Adrenal gland (tissue), 12 donors: ENCODE data around the gene PRDM12. TPM values are rescaled to one million over a fixed set of nuclear protein-coding genes. Genes with fewer than 3 reads are reported as not detected.

ENCODE experiments used
- DNase-seq, 7 donors: peaks; one replicate each; pipeline ENCODE4 v3.0.0-alpha.2; 2019 to 2020
- H3K27ac ChIP-seq, 5 donors: fragments of 200-600 bp; sonication (generic) in 4 of 5; 1 replicate in 3 of 5; 2 replicates in 2 of 5; pipeline versions ENCODE4 v1.5.1 to v1.8.0; 2016 to 2020; ENCODE audit warnings: mild to moderate bottlenecking in 1 of 5
- H3K27me3 ChIP-seq: fragments of 200-600 bp; 2 replicates; pipeline ENCODE4 v1.8.0; 2021
- H3K36me3 ChIP-seq, 2 donors: fragments of 200-600 bp; replicated peaks in 1 of 2; 1 replicate in 1 of 2; 2 replicates in 1 of 2; pipeline versions ENCODE4 v1.5.1 to v1.8.0; 2018 to 2022
- H3K4me1 ChIP-seq, 2 donors: fragments of 200-600 bp; replicated peaks in 1 of 2; 1 replicate in 1 of 2; 2 replicates in 1 of 2; pipeline versions ENCODE4 v1.5.1 to v1.8.0; 2018 to 2021
- H3K4me3 ChIP-seq, 4 donors: fragments of 200-600 bp; sonication (generic) in 3 of 4; one replicate each; pipeline ENCODE4 v1.5.1; 2016 to 2018
- H3K9me3 ChIP-seq, 3 donors: fragments of 200-600 bp; sonication (generic) in 1 of 3; replicated peaks in 1 of 3; 1 replicate in 2 of 3; 2 replicates in 1 of 3; pipeline versions ENCODE4 v1.5.1 to v1.8.0; 2016 to 2021
- CTCF ChIP-seq, 6 experiments: fragments of 450-650 bp in 4 of 6; fragments of 200-600 bp in 2 of 6; sonication (generic) in 1 of 6; IDR thresholded peaks; 1 replicate in 5 of 6; 2 replicates in 1 of 6; pipeline versions ENCODE4 v1.5.1 to v1.8.0; 2016 to 2021; ENCODE audit warnings: antibody characterized with exemption in 6 of 6, mild to moderate bottlenecking in 2 of 6, moderate library complexity in 1 of 6
- POLR2A ChIP-seq, 2 donors: fragments of 450-650 bp; IDR thresholded peaks; one replicate each; pipeline ENCODE4 v1.6.1; 2017; ENCODE audit warnings: antibody characterized with exemption in 2 of 2, mild to moderate bottlenecking in 2 of 2, moderate library complexity in 1 of 2
- WGBS, 4 donors: extraction: QIAGEN DNeasy Blood & Tissue Kit in 2 of 4; methylation state at CpG; one replicate each; pipeline versions ENCODE4 v1.1.5 to v1.1.7; 2013 to 2017; 5-methylcytosine and 5-hydroxymethylcytosine counted together
- intact Hi-C, 2 donors: fragments of 100-400 bp; cut with DNase I; formaldehyde crosslinking; loops; one replicate each; pipeline versions ENCODE4 v1.14.1 to v1.15.0; 2022 to 2023
- polyA plus RNA-seq, 3 donors: library from polyadenylated mRNA; stranded (reverse); fragments of 200-250 nt in 2 of 3; fragments of 350-450 nt in 1 of 3; fragmentation: Illumina TruSeq in 1 of 3; extraction: RNeasy Lipid Tissue Mini Kit (QIAGEN cat#74804) in 1 of 3; gene quantifications; one replicate each; pipeline ENCODE4 v1.2.3, GENCODE V29; 2013 to 2014
- total RNA-seq, 9 donors: library from RNA; depleted of rRNA in 4 of 9; stranded (reverse); fragments of >200 nt in 4 of 9; fragments of 120-200 nt in 1 of 9; fragmentation: NEBNext Ultra II Directional in 1 of 9; extraction: Animal tissue kit (Norgen Biotek cat#: 25700) in 1 of 9; gene quantifications; one replicate each; pipeline versions ENCODE4 v1.1.0 to v1.2.4, GENCODE V29; 2013 to 2023
- donor health status: healthy with polysubstance abuse.
- donor health status: Bipolar disorder and iron deficiency.
- donor health status: DM: yes; HTN: yes; CAD: no.
- donor health status: DM: no; HTN: no; CAD: no.
- donor health status: DM: no; HTN: no; CAD: no.
- donor health status: DM: yes; HTN: yes; CAD: no.

Gene PRDM12
- total and polyA plus RNA-seq, 12 donors, result 0.07 to 0.14 (median 0.08) TPM; not detected in 9

GRCh38 chr9:130659699-130660248 is 4.6 kb upstream of the PRDM12 start:
- peaks cover 20 to 30% of the 10 kb centered on the region in 2 donors for H3K4me1 ChIP-seq

DNA sequence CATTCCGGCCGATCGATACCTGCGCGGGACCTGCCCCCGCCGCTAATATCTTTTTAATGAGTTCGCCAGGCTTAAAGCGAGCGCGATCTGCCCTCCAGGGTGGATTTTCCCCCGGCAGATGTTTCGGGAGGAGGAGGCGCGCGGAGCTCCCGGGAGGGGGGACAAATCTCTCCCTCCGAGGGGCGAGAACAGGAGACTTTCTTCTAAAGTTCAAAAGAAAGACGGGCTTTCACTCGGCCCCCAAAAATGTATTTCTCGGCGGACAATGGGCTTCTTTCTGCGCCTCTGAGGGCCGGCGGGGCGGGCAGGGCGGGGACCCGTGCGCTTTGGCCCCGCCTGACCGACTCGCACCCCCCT is 4.1 kb upstream of the PRDM12 start:
- Histone ChIP-seq H3K36me3 (no peaks in the 10 kb centered on the region), H3K9me3 (no peaks in the 10 kb centered on the region), H3K27me3 (peaks cover 91% of the 10 kb centered on the region), H3K4me3 (peak overlapping the region in 1 of 4 donors; percentile 46), H3K4me1 (peaks cover 22 to 30% of the 10 kb centered on the region in 2 donors), H3K27ac (no peak overlapping the region)
- 0 to 3% (median 2%) methylated on average over 6 to 33 of the region's 33 CpGs for WGBS, 4 donors
- intact Hi-C loops, result no loop called here
- no peak for TF ChIP-seq POLR2A (IDR thresholded peaks at IDR 0.05)
- DNase-seq, result no peak

More at GRCh38 chr9:130659699-130660248, 4.6 kb upstream of the PRDM12 start:
- no peaks in the 10 kb centered on the region for H3K9me3 ChIP-seq
- 1 to 2% (median 1%) methylated on average over 38 to 57 of the region's 58 CpGs for WGBS, 4 donors
- H3K36me3 ChIP-seq, result no peaks in the 10 kb centered on the region
- no peak for DNase-seq
- peak overlapping the region in 1 of 4 donors; percentile 46 for H3K4me3 ChIP-seq
- intact Hi-C loops, result no loop called here
- peaks cover 86% of the 10 kb centered on the region for H3K27me3 ChIP-seq
- TF ChIP-seq CTCF (IDR thresholded peaks at IDR 0.05) (no peak), POLR2A (IDR thresholded peaks at IDR 0.05) (no peak)
- H3K27ac ChIP-seq, result no peak overlapping the region

DNA sequence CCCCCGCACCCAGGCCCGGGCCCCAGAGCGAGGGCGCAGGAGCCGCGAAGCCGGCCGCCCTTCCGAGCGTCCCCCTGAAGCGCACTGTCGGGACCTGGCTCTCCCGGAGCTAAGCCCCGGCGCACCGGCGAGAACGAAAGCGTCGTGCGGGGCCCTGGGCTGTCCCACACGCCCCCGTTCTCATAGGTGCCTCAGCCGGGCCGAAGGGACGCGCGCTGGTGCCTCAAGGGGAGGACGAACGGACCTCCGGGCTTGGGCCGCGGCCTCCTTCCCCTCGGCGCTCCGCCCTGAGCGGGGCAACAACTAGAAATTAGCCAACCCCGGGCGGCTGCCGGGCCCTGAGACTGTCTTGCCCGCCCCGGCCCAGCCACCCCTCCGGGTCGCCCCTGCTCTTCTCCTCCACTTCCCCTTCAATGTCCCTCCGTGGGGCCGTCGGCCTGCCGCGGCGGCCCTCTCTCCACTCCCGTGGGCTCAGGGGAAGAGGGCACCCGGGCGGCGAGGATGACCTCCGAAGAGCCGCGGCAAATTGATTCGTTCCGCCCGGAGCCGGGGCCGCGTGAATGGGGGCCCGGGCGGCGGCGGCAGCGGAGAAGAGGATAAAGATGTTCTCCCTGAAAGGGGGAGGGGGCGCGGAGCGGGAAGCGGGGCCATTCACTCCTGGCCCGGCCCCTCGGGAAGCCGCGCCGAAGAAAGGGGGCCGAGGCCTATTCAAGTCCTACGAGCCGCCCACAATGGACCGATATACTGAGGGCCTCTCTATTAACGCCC is 3.5 kb upstream of the PRDM12 start:
- H3K27ac ChIP-seq, result no peak overlapping the region
- intact Hi-C loops, result no loop called here
- 1 to 2% (median 1%) methylated on average over 10 to 82 of the region's 82 CpGs for WGBS, 4 donors
- H3K9me3 ChIP-seq, result no peaks in the 10 kb centered on the region
- H3K27me3 ChIP-seq, result peaks cover 96% of the 10 kb centered on the region
- no peaks in the 10 kb centered on the region for H3K36me3 ChIP-seq
- TF ChIP-seq CTCF (IDR thresholded peaks at IDR 0.05), result no peak
- no peak for TF ChIP-seq POLR2A (IDR thresholded peaks at IDR 0.05)
- peak overlapping the region in 1 of 4 donors; percentile 46 for H3K4me3 ChIP-seq
- DNase-seq, result no peak
- H3K4me1 ChIP-seq, result peaks cover 22 to 34% of the 10 kb centered on the region in 2 donors

DNA sequence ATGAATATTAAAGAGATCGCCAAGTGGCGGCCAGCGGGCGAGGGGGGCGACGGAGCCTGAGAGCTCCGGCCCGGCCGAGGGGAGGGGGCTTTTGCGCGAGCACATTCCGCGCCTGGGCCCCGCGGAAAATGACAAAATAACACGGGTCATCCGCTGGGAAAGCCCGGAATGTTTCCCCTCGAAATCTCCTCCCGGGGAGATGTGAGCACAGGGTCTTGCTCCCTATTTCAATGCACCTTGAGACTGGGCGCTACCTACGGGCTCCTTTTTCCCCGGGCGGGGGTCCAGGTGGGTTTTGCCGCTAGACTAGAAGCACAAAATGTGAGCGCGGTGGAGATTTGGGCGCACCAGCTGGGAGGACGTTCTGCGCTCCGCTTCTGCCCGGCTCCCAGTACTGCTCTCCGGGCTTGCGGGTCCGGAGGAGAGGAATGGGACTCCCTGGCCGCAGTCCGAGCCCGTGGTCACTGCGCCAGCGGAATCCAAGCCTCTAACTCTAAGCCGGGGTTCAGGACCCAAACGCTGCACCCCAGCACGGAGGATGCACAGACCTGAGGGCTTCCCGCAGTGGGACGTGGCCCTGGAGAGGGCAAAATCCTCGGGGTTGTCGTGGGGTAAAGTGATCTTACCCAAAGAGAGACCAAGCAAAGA is 2.8 kb upstream of the PRDM12 start:
- TF ChIP-seq CTCF (IDR thresholded peaks at IDR 0.05) (no peak), POLR2A (IDR thresholded peaks at IDR 0.05) (no peak)

More for the DNA sequence above, 2.8 kb upstream of the PRDM12 start:
- no peak for DNase-seq
- Histone ChIP-seq H3K4me3 (no peak overlapping the region), H3K27ac (no peak overlapping the region), H3K4me1 (peaks cover 22 to 39% of the 10 kb centered on the region in 2 donors), H3K36me3 (no peaks in the 10 kb centered on the region), H3K9me3 (no peaks in the 10 kb centered on the region), H3K27me3 (peaks cover 98% of the 10 kb centered on the region)
- WGBS, 4 donors, result 2 to 5% (median 4%) methylated on average over 25 to 47 of the region's 47 CpGs
- intact Hi-C loops, result no loop called here
